Activated naive CD8-positive, alpha-beta T cell (primary cell): Measurements from ENCODE around the gene VEZT.
"Not testable (repeated sequence)": the region's sequence is repeated elsewhere in the genome, so short reads cannot be mapped to it uniquely, and the experiment has no call there.

Experiments
- H3K27ac Mint-ChIP-seq: one replicate; pipeline ENCODE4 v1.8.0; 2021; ENCODE audit warnings: mixed read lengths
- H3K27me3 Mint-ChIP-seq: one replicate; pipeline ENCODE4 v1.8.0; 2021; ENCODE audit warnings: mixed read lengths
- H3K36me3 Mint-ChIP-seq: one replicate; pipeline ENCODE4 v1.8.0; 2021; ENCODE audit warnings: mixed read lengths
- H3K4me1 Mint-ChIP-seq: one replicate; pipeline ENCODE4 v1.8.0; 2021; ENCODE audit warnings: low read depth, mixed read lengths
- H3K4me3 Mint-ChIP-seq: one replicate; pipeline ENCODE4 v1.8.0; 2021; ENCODE audit warnings: mild to moderate bottlenecking, mixed read lengths
- H3K9me3 Mint-ChIP-seq: one replicate; pipeline ENCODE4 v1.8.0; 2021; ENCODE audit warnings: low read depth, mixed read lengths

Gene VEZT

GRCh38 chr12:95286713-95287112, 69.1 kb downstream of the VEZT start:
- Mint-ChIP-seq H3K36me3 (peaks cover 20% of the 10 kb centered on the region), H3K27ac (no peak overlapping the region)

GRCh38 chr12:95291501-95291900, 73.9 kb downstream of the VEZT start:
- Mint-ChIP-seq H3K9me3 (no peaks in the 10 kb centered on the region), H3K27ac (no peak overlapping the region), H3K27me3 (no peaks in the 10 kb centered on the region), H3K4me3 (no peak overlapping the region), H3K4me1 (no peaks in the 10 kb centered on the region), H3K36me3 (peaks cover 6% of the 10 kb centered on the region)

More at GRCh38 chr12:95286713-95287112, 69.1 kb downstream of the VEZT start:
- Mint-ChIP-seq H3K4me1 (no peaks in the 10 kb centered on the region), H3K27me3 (no peaks in the 10 kb centered on the region), H3K9me3 (no peaks in the 10 kb centered on the region), H3K4me3 (no peak overlapping the region)

- no peaks in the 10 kb centered on the region for H3K27me3 Mint-ChIP-seq
- H3K4me1 Mint-ChIP-seq: no peaks in the 10 kb centered on the region
- H3K27ac Mint-ChIP-seq: no peak overlapping the region
- peaks cover 22% of the 10 kb centered on the region for H3K36me3 Mint-ChIP-seq
- H3K9me3 Mint-ChIP-seq: no peaks in the 10 kb centered on the region
- H3K4me3 Mint-ChIP-seq: no peak overlapping the region
Observed at GRCh38 chr12:95298916-95299315, 81.3 kb downstream of the VEZT start.

- H3K27me3 Mint-ChIP-seq: no peaks in the 10 kb centered on the region
- no peaks in the 10 kb centered on the region for H3K9me3 Mint-ChIP-seq
- H3K4me3 Mint-ChIP-seq: no peak overlapping the region
- peaks cover 23% of the 10 kb centered on the region for H3K36me3 Mint-ChIP-seq
- H3K4me1 Mint-ChIP-seq: no peaks in the 10 kb centered on the region
- no peak overlapping the region for H3K27ac Mint-ChIP-seq
Observed at GRCh38 chr12:95300286-95300685, 82.7 kb downstream of the VEZT start.

DNA sequence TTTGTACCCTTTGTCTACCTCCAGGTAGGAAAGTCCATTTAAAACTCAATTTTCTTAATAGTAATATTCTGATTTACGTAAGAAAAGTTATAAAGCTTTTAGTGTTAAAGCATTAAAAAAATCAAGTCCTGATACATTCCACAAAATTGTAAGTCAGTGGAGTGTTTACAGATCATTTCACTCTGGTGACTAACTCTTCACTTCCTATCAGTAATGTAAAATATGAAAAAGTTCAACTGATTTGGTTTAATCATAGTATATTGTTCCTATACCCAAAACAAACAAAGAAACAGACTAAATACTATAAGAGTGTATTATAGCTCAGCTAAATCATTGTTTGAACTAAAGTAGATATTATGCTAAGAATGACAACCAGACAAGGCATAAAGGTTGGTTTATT, 85.9 kb downstream of the VEZT start:
- Mint-ChIP-seq H3K4me1 (no peaks in the 10 kb centered on the region), H3K27ac (no peak overlapping the region), H3K27me3 (no peaks in the 10 kb centered on the region), H3K9me3 (no peaks in the 10 kb centered on the region), H3K36me3 (peaks cover 15% of the 10 kb centered on the region), H3K4me3 (no peak overlapping the region)

- H3K9me3 Mint-ChIP-seq: no peaks in the 10 kb centered on the region
- H3K4me1 Mint-ChIP-seq: no peaks in the 10 kb centered on the region
- H3K27ac Mint-ChIP-seq: no peak overlapping the region
- H3K4me3 Mint-ChIP-seq: no peak overlapping the region
- H3K36me3 Mint-ChIP-seq: peaks cover 14% of the 10 kb centered on the region
- H3K27me3 Mint-ChIP-seq: no peaks in the 10 kb centered on the region
Observed at GRCh38 chr12:95304673-95305198, 87.1 kb downstream of the VEZT start.

DNA sequence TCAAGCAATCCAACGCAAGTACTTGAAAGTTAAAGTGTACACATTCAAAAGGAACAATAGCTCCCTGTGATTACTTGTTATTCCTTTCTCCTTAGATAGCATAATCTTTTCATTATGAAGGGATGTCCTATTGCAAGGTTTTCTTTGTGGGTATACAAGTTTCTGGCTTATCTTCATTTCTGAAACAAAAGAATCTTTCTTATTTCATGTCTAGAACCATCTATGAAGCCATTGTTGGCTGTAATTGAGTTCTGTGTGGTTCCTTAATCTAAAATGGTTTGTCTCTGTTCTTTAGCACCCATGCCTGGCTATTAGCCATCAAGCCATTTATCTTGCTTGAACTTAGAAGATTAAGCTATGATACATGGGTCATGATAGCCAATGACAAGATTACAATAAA, 95.0 kb downstream of the VEZT start:
- no peaks in the 10 kb centered on the region for H3K9me3 Mint-ChIP-seq
- no peaks in the 10 kb centered on the region for H3K4me1 Mint-ChIP-seq
- H3K36me3 Mint-ChIP-seq: no peaks in the 10 kb centered on the region
- H3K4me3 Mint-ChIP-seq: no peak overlapping the region
- H3K27me3 Mint-ChIP-seq: no peaks in the 10 kb centered on the region
- no peak overlapping the region for H3K27ac Mint-ChIP-seq

- H3K27me3 Mint-ChIP-seq, H3K36me3 Mint-ChIP-seq, H3K4me3 Mint-ChIP-seq, H3K27ac Mint-ChIP-seq, H3K4me1 Mint-ChIP-seq, H3K9me3 Mint-ChIP-seq: not testable (repeated sequence)
Observed at GRCh38 chr12:95314756-95315155, 97.1 kb downstream of the VEZT start.

DNA sequence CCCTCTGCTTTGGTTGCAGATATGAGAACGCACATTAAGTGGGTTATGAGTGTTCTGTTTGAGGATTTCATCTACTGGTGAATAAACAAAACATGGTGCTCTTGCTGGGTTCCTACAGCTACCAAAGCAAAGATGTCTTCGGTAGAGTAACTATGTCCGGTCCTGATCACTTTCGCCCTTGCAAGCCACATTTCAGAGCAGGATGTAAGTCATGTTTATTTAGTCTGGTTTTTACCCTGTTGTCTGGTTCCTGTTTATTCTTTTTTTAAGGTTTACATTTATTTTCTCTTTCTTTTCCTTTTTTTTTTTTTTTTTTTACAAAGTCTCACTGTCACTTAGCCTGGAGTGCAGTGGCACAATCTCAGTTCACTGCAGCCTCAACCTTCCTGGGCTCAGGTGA, 99.2 kb downstream of the VEZT start:
- Mint-ChIP-seq H3K4me3 (no peak overlapping the region), H3K27ac (no peak overlapping the region), H3K27me3 (no peaks in the 10 kb centered on the region), H3K4me1 (no peaks in the 10 kb centered on the region), H3K9me3 (no peaks in the 10 kb centered on the region), H3K36me3 (no peaks in the 10 kb centered on the region)

- no peak overlapping the region for H3K4me3 Mint-ChIP-seq
- H3K36me3 Mint-ChIP-seq: no peaks in the 10 kb centered on the region
- H3K4me1 Mint-ChIP-seq: no peaks in the 10 kb centered on the region
- H3K9me3 Mint-ChIP-seq: no peaks in the 10 kb centered on the region
- H3K27ac Mint-ChIP-seq: no peak overlapping the region
- no peaks in the 10 kb centered on the region for H3K27me3 Mint-ChIP-seq
Observed at GRCh38 chr12:95318071-95318545, 100.5 kb downstream of the VEZT start.

DNA sequence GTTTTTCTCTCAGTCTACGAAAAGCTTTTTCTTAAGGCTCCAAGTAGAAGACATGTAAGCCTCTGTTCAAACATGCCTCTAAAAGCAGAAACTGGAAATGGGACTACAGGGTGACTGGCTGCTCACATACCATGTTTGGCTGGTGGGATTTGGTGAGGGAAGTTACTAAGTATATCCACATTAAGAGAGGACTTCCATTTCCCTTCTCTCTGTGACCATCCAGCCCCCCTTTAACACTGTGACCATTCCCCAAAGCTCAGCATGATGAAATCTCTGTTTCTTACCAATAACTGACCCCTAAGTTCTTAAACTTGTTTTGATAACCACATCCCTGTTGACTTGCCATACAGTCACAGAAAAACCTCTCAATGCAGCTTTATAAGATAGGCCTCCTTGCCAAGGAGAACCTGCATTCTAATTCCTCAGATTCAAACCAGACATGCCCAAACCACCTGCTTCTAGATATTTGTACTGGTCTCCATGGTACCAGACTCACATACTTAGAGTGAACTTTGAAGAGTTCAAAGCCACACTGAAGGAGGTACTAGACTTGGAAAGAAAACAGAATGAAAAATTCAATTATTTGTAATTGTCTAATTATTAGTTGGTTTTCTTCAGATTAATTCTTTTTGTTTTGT, 102.2 kb downstream of the VEZT start:
- H3K27me3 Mint-ChIP-seq: no peaks in the 10 kb centered on the region
- H3K9me3 Mint-ChIP-seq: no peaks in the 10 kb centered on the region
- H3K4me1 Mint-ChIP-seq: no peaks in the 10 kb centered on the region
- no peak overlapping the region for H3K4me3 Mint-ChIP-seq
- no peaks in the 10 kb centered on the region for H3K36me3 Mint-ChIP-seq
- no peak overlapping the region for H3K27ac Mint-ChIP-seq

GRCh38 chr12:95321516-95322246, 104.1 kb downstream of the VEZT start:
- H3K27ac Mint-ChIP-seq: no peak overlapping the region
- no peak overlapping the region for H3K4me3 Mint-ChIP-seq
- no peaks in the 10 kb centered on the region for H3K36me3 Mint-ChIP-seq
- H3K4me1 Mint-ChIP-seq: no peaks in the 10 kb centered on the region
- H3K9me3 Mint-ChIP-seq: no peaks in the 10 kb centered on the region
- no peaks in the 10 kb centered on the region for H3K27me3 Mint-ChIP-seq

- Mint-ChIP-seq H3K4me1 (no peaks in the 10 kb centered on the region), H3K9me3 (no peaks in the 10 kb centered on the region), H3K27me3 (no peaks in the 10 kb centered on the region), H3K4me3 (no peak overlapping the region), H3K36me3 (no peaks in the 10 kb centered on the region), H3K27ac (no peak overlapping the region)
Observed at GRCh38 chr12:95322326-95322725, 104.7 kb downstream of the VEZT start.

DNA sequence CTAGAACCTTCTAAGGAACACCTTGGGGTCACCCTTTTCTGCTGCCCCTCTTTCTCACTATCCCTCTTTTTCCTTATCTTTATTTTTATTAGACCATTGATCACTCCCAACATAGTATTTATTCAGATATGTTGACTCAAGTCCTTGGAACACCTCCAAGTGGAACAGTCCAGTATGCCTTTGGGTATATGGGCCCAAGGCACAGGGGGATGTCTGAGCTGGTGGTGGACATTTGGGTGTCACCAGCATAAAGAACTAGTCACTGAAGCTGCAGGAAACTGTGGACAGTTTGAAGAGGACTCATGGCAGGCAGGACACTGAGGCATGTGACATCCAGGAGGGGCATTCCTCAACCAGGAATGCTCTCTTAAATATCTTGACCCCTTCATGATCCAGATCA, 105.6 kb downstream of the VEZT start:
- H3K27ac Mint-ChIP-seq: no peak overlapping the region
- no peaks in the 10 kb centered on the region for H3K36me3 Mint-ChIP-seq

GRCh38 chr12:95324246-95324645, 106.6 kb downstream of the VEZT start:
- H3K4me1 Mint-ChIP-seq: not testable (repeated sequence)

More for the DNA sequence above, 105.6 kb downstream of the VEZT start:
- Mint-ChIP-seq H3K9me3 (no peaks in the 10 kb centered on the region), H3K4me1 (no peaks in the 10 kb centered on the region), H3K4me3 (no peak overlapping the region), H3K27me3 (no peaks in the 10 kb centered on the region)

More at GRCh38 chr12:95324246-95324645, 106.6 kb downstream of the VEZT start:
- H3K27ac Mint-ChIP-seq, H3K36me3 Mint-ChIP-seq, H3K27me3 Mint-ChIP-seq, H3K9me3 Mint-ChIP-seq, H3K4me3 Mint-ChIP-seq: not testable (repeated sequence)
